ENCODE data around the gene ZNF746.

ZNF746 gene

GRCh38 chr7:149501651-149502050, 4.0 kb upstream of the ZNF746 start:
- no peaks in the 10 kb centered on the region for H3K36me3 ChIP-seq (ENCODE audit: insufficient read depth)
- no peaks in the 10 kb centered on the region for H4K20me1 ChIP-seq (ENCODE audit: insufficient read depth)
- H3K4me1 ChIP-seq (ENCODE audit: low read depth, poor library complexity, severe bottlenecking) = peaks cover 5% of the 10 kb centered on the region
- H3K27ac ChIP-seq = no peak overlapping the region
- H3K4me2 ChIP-seq = no peak overlapping the region
- H3K79me2 ChIP-seq (ENCODE audit: insufficient read depth, low read depth) = peaks cover 4% of the 10 kb centered on the region
- no peaks in the 10 kb centered on the region for H3K27me3 ChIP-seq (ENCODE audit: insufficient read depth, low read depth)
- no peak overlapping the region for H3K9ac ChIP-seq
- TF ChIP-seq CTCF (conservative IDR thresholded peaks at IDR 0.05; ENCODE audit: low read depth, low read length) = no peak
- no peak overlapping the region for H2AFZ ChIP-seq (ENCODE audit: low read depth)
- no peak overlapping the region for H3K4me3 ChIP-seq (IDR thresholded peaks at IDR 0.05; ENCODE audit: insufficient read depth, low read depth, low read length)

- no peak overlapping the region for H3K9ac ChIP-seq
- TF ChIP-seq CTCF (conservative IDR thresholded peaks at IDR 0.05; ENCODE audit: low read depth, low read length) = no peak
- H2AFZ ChIP-seq (ENCODE audit: low read depth) = no peak overlapping the region
These were observed 3.3 kb upstream of the ZNF746 start for GRCh38 chr7:149500910-149501309.

GRCh38 chr7:149500201-149500600, 2.6 kb upstream of the ZNF746 start:
- Histone ChIP-seq H3K4me1 (ENCODE audit: low read depth, poor library complexity, severe bottlenecking) (peaks cover 16% of the 10 kb centered on the region), H3K9ac (no peak overlapping the region), H4K20me1 (ENCODE audit: insufficient read depth) (no peaks in the 10 kb centered on the region), H3K36me3 (ENCODE audit: insufficient read depth) (no peaks in the 10 kb centered on the region), H3K4me2 (no peak overlapping the region), H3K4me3 (IDR thresholded peaks at IDR 0.05; ENCODE audit: insufficient read depth, low read depth, low read length) (no peak overlapping the region), H2AFZ (ENCODE audit: low read depth) (no peak overlapping the region), H3K27ac (no peak overlapping the region), H3K27me3 (ENCODE audit: insufficient read depth, low read depth) (no peaks in the 10 kb centered on the region), H3K79me2 (ENCODE audit: insufficient read depth, low read depth) (peaks cover 19% of the 10 kb centered on the region)
- no peak for TF ChIP-seq CTCF (conservative IDR thresholded peaks at IDR 0.05; ENCODE audit: low read depth, low read length)

More at GRCh38 chr7:149500910-149501309, 3.3 kb upstream of the ZNF746 start:
- no peak overlapping the region for H3K27ac ChIP-seq
- no peak overlapping the region for H3K4me2 ChIP-seq
- peaks cover 12% of the 10 kb centered on the region for H3K79me2 ChIP-seq (ENCODE audit: insufficient read depth, low read depth)
- peaks cover 9% of the 10 kb centered on the region for H3K4me1 ChIP-seq (ENCODE audit: low read depth, poor library complexity, severe bottlenecking)
- H3K4me3 ChIP-seq (IDR thresholded peaks at IDR 0.05; ENCODE audit: insufficient read depth, low read depth, low read length) = no peak overlapping the region
- H3K27me3 ChIP-seq (ENCODE audit: insufficient read depth, low read depth) = no peaks in the 10 kb centered on the region
- no peaks in the 10 kb centered on the region for H3K36me3 ChIP-seq (ENCODE audit: insufficient read depth)
- H4K20me1 ChIP-seq (ENCODE audit: insufficient read depth) = no peaks in the 10 kb centered on the region

- H3K79me2 ChIP-seq (ENCODE audit: insufficient read depth, low read depth) = peaks cover 22% of the 10 kb centered on the region
- no peak overlapping the region for H3K4me3 ChIP-seq (IDR thresholded peaks at IDR 0.05; ENCODE audit: insufficient read depth, low read depth, low read length)
These were observed 1.2 kb upstream of the ZNF746 start for GRCh38 chr7:149498811-149499210.

More at GRCh38 chr7:149498811-149499210, 1.2 kb upstream of the ZNF746 start:
- peaks cover 22% of the 10 kb centered on the region for H3K4me1 ChIP-seq (ENCODE audit: low read depth, poor library complexity, severe bottlenecking)
- H3K4me2 ChIP-seq = no peak overlapping the region
- H3K27me3 ChIP-seq (ENCODE audit: insufficient read depth, low read depth) = no peaks in the 10 kb centered on the region
- H4K20me1 ChIP-seq (ENCODE audit: insufficient read depth) = no peaks in the 10 kb centered on the region
- TF ChIP-seq CTCF (conservative IDR thresholded peaks at IDR 0.05; ENCODE audit: low read depth, low read length) = no peak
- no peaks in the 10 kb centered on the region for H3K36me3 ChIP-seq (ENCODE audit: insufficient read depth)
- H3K9ac ChIP-seq = no peak overlapping the region
- no peak overlapping the region for H2AFZ ChIP-seq (ENCODE audit: low read depth)
- H3K27ac ChIP-seq = no peak overlapping the region

All from KMS-11 (cell line).